Colonic mucosa (tissue), 4 donors: ENCODE data around the gene SMARCA2. TPM values are rescaled to one million over a fixed set of nuclear protein-coding genes. Genes with fewer than 3 reads are reported as not detected.

Source experiments
- DNase-seq: peaks from one replicate; pipeline ENCODE4 v3.0.0-alpha.2; 2020
- H3K27ac ChIP-seq: fragments of 200-600 bp; one replicate; pipeline ENCODE4 v1.8.0; 2021
- H3K27me3 ChIP-seq: fragments of 200-600 bp; one replicate; pipeline ENCODE4 v1.8.0; 2021
- H3K36me3 ChIP-seq: fragments of 200-600 bp; one replicate; pipeline ENCODE4 v1.8.0; 2021
- H3K4me1 ChIP-seq: fragments of 200-600 bp; one replicate; pipeline ENCODE4 v1.8.0; 2021; ENCODE audit warnings: mild to moderate bottlenecking
- H3K4me3 ChIP-seq: fragments of 200-600 bp; one replicate; pipeline ENCODE4 v1.8.0; 2021
- H3K9ac ChIP-seq, 2 donors: one replicate each; pipeline ENCODE4 v1.7.0; 2013; ENCODE audit warnings: control low read depth in 2 of 2, low read depth in 2 of 2, low read length in 2 of 2
- H3K9me3 ChIP-seq: fragments of 200-600 bp; one replicate; pipeline ENCODE4 v1.8.0; 2021
- CTCF ChIP-seq: fragments of 200-600 bp; IDR thresholded peaks from one replicate; pipeline ENCODE4 v1.8.0; 2022; ENCODE audit warnings: antibody characterized with exemption, mild to moderate bottlenecking
- intact Hi-C: fragments of 100-400 bp; cut with DNase I; formaldehyde crosslinking; loops from one replicate; pipeline ENCODE4 v1.14.1; 2022
- total RNA-seq, 2 donors: library from RNA; stranded (reverse); fragmentation: NEBNext Ultra II Directional in 1 of 2; extraction: Animal tissue kit (Norgen Biotek cat#: 25700) in 1 of 2; gene quantifications; one replicate each; pipeline ENCODE4 v1.2.1, GENCODE V29; 2021
- donor health status: healthy.
- donor health status: DM: no; HTN: no; CAD: no.
- donor health status: DM: no; HTN: no; CAD: no.

Gene SMARCA2
- total RNA-seq, 2 donors from 2014 or later = 89.4 to 97.0 TPM

GRCh38 chr9:2125906-2126305 lies 110.8 kb downstream of the SMARCA2 start:
- DNase-seq = no peak
- H3K4me3 ChIP-seq = no peak overlapping the region
- no peak for TF ChIP-seq CTCF
- H3K4me1 ChIP-seq = no peaks in the 10 kb centered on the region
- H3K36me3 ChIP-seq = no peaks in the 10 kb centered on the region
- H3K9me3 ChIP-seq = no peaks in the 10 kb centered on the region
- no peaks in the 10 kb centered on the region for H3K27me3 ChIP-seq
- H3K9ac ChIP-seq = no peak overlapping the region
- intact Hi-C loops = loop anchor here (10.0 kb wide), 1 partner anchor 699 kb away; no protein-coding TSS in a partner anchor
- peak overlapping the region; percentile 41 for H3K27ac ChIP-seq

GRCh38 chr9:2126331-2126803 lies 111.2 kb downstream of the SMARCA2 start:
- TF ChIP-seq CTCF = no peak
- peak; percentile 22 for DNase-seq
- Histone ChIP-seq H3K27ac (peak overlapping the region; percentile 41), H3K9ac (no peak overlapping the region), H3K4me3 (no peak overlapping the region), H3K36me3 (no peaks in the 10 kb centered on the region), H3K27me3 (no peaks in the 10 kb centered on the region), H3K4me1 (no peaks in the 10 kb centered on the region), H3K9me3 (no peaks in the 10 kb centered on the region)
- intact Hi-C loops = loop anchor here (10.0 kb wide), 1 partner anchor 698 kb away; no protein-coding TSS in a partner anchor

GRCh38 chr9:2127486-2127885 lies 112.3 kb downstream of the SMARCA2 start:
- intact Hi-C loops = loop anchor here (10.0 kb wide), 1 partner anchor 697 kb away; no protein-coding TSS in a partner anchor
- no peaks in the 10 kb centered on the region for H3K4me1 ChIP-seq
- no peak overlapping the region for H3K9ac ChIP-seq
- DNase-seq = no peak
- no peak overlapping the region for H3K4me3 ChIP-seq
- no peak for TF ChIP-seq CTCF
- no peak overlapping the region for H3K27ac ChIP-seq
- no peaks in the 10 kb centered on the region for H3K9me3 ChIP-seq
- H3K27me3 ChIP-seq = no peaks in the 10 kb centered on the region
- no peaks in the 10 kb centered on the region for H3K36me3 ChIP-seq

- TF ChIP-seq CTCF = no peak
- Histone ChIP-seq H3K27me3 (no peaks in the 10 kb centered on the region), H3K9ac (no peak overlapping the region), H3K27ac (no peak overlapping the region), H3K9me3 (no peaks in the 10 kb centered on the region), H3K4me1 (no peaks in the 10 kb centered on the region), H3K36me3 (no peaks in the 10 kb centered on the region), H3K4me3 (no peak overlapping the region)
- intact Hi-C loops = loop anchor here (10.0 kb wide), 1 partner anchor 697 kb away; no protein-coding TSS in a partner anchor
- DNase-seq = no peak
Measured at GRCh38 chr9:2128141-2128540, 113.0 kb downstream of the SMARCA2 start.

- Histone ChIP-seq H3K27ac (no peak overlapping the region), H3K4me3 (no peak overlapping the region), H3K9ac (no peak overlapping the region), H3K4me1 (no peaks in the 10 kb centered on the region), H3K27me3 (no peaks in the 10 kb centered on the region), H3K9me3 (no peaks in the 10 kb centered on the region), H3K36me3 (no peaks in the 10 kb centered on the region)
- intact Hi-C loops = loop anchor here (10.0 kb wide), 1 partner anchor 696 kb away; no protein-coding TSS in a partner anchor
- DNase-seq = no peak
- no peak for TF ChIP-seq CTCF
Measured at GRCh38 chr9:2128618-2129017, 113.5 kb downstream of the SMARCA2 start.
